AG09309 (cell line): ENCODE data around the gene NDFIP1.

Experiments used
- DNase-seq: peaks from one replicate; pipeline ENCODE4 v3.0.0-alpha.2; 2010; ENCODE audit warnings: low read depth
- H3K4me3 ChIP-seq: 2 replicates; pipeline ENCODE4 v1.5.1; 2011; ENCODE audit warnings: mild to moderate bottlenecking, low read depth, low read length, moderate library complexity; ENCODE audit not compliant: control insufficient read depth
- TF ChIP-seq, protein P1 (sequence below): IDR thresholded peaks from 2 replicates; pipeline ENCODE4 v1.5.1; 2011; ENCODE audit warnings: mild to moderate bottlenecking, low read depth, low read length, inconsistent platforms; ENCODE audit not compliant: insufficient read depth, control insufficient read depth; ENCODE audit errors: missing control alignments

The NDFIP1 gene

DNA sequence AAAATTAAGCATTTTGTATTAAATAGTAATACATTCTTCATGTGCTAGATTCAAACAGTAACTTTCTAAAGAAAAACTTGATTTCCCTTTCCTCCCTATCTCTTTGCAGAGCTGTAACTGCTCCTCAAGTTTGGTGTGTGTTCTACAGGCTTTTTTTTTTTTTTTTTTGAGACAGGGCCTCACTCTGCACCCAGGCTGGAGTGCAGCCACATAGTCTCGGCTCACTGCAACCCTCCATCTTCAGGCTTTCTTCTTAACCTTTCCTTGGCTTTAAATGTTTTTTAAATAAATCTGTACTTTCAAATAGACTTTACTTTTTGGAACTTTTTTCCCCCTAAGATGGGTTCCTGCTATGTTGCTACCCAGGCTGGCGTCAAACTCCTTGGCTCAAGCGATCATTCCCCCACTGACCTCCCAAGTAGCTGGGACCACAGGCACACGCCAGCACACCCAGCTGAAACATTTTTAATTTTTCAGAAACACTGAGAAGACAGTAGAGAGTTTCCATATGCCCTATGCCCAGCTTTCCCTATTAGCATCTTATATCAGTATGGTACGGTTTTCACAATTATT is 9.1 kb downstream of the NDFIP1 start:
- TF ChIP-seq, protein P1, sequence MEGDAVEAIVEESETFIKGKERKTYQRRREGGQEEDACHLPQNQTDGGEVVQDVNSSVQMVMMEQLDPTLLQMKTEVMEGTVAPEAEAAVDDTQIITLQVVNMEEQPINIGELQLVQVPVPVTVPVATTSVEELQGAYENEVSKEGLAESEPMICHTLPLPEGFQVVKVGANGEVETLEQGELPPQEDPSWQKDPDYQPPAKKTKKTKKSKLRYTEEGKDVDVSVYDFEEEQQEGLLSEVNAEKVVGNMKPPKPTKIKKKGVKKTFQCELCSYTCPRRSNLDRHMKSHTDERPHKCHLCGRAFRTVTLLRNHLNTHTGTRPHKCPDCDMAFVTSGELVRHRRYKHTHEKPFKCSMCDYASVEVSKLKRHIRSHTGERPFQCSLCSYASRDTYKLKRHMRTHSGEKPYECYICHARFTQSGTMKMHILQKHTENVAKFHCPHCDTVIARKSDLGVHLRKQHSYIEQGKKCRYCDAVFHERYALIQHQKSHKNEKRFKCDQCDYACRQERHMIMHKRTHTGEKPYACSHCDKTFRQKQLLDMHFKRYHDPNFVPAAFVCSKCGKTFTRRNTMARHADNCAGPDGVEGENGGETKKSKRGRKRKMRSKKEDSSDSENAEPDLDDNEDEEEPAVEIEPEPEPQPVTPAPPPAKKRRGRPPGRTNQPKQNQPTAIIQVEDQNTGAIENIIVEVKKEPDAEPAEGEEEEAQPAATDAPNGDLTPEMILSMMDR = no peak
- H3K4me3 ChIP-seq = no peak overlapping the region
- DNase-seq = no peak

DNA sequence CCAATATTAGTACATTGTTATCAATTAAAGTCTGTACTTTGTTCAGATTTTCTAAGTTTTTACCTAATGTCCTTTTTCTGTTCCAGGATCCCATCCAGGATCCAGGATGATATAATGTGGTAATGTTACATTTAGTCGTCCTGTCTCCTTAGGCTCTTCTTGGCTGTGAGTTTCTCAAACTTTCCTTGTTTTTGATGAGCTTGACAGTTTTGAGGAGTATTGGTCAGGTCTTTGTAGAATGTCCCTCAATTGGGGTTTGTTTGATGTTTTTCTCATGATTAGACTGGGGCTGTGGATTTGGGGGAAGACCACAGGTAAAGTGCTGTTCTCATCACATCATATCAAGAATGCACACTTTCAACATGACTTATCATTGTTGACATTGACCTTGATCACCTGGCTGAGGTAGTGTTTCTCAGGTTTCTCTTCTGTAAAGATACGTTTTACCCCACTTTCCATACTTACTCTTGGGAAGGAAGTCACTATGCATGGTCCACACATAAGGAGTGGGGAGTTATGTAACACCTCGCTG is 9.6 kb downstream of the NDFIP1 start:
- TF ChIP-seq, protein P1 = no peak
- no peak for DNase-seq

DNA sequence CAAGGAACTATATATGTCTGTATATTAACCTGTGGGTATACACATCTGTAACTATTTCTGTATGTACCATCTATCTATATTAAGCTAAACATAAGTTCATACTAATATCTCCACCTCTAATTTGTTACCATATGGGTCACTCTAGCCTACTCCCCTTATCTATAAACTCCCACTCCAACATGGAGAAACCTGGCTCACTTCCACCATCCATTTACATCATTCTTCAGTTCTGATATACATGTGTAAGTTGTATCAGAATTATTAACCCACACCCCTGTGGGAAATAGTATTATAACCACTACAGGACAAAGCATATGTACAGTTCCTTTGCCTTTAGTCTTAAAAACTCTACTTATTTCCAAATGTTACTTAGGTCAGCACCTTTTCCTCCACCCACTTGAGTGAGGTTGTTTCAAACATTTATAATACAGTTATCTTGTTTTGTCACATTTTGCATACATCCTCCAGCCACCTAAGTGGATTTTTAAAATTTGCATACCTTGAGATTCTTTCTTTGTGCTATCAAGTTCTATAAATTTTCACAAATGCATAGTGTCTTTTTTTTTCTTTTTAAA is 10.6 kb downstream of the NDFIP1 start:
- no peak for DNase-seq
- TF ChIP-seq, protein P1 = no peak
- H3K4me3 ChIP-seq = no peak overlapping the region

More for the DNA sequence above, 9.6 kb downstream of the NDFIP1 start:
- H3K4me3 ChIP-seq = no peak overlapping the region

DNA sequence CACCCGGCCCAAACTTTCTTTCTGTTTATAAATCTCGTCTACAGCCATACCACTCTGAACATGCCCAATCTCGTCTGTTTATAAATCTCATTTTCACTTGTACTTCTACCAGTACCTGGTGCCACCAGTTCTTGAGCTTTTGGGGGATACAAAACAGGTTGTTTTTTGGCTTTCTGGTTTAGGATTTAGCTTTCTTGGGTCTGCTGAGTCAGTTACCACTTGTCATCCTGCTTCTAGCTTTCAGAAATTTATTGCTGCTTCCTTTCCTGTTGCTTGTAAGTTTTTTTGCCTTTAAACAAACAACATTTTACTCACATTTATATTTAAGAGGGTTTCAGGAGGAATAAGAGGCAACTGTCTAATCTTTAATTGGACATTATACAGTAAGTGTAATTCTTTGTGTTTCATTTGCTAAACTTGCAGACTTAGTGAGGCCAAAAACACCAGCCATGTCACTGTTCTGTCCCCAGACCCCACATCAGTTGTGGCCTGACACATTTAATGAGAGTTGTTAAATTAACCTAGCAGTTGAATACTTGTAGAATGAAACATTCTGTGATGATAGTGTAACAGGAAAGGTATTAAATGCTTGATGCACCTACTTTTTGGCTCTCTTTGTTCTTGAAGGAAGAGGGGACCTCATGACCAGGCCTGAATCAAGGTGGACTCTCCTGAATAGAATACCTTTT is 11.8 kb downstream of the NDFIP1 start:
- TF ChIP-seq, protein P1 = no peak
- no peak for DNase-seq
- no peak overlapping the region for H3K4me3 ChIP-seq

DNA sequence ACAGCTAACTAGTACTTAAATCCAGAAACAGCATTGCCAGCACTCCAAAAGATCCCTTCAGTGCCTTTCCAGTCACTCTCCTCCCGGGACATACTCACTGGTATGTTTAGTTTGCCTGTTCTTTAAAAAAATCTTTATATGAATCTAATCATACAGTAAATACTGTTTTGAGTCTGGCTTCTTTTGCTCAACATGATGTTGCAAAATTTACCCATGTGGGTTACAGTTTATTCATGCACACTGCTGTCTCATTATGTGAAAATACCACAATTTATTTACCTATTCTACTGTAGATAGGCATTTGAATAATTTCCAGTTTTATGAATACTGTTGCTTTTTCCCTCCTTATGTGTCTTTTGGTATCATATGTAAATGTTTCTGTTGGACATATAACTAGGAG is 13.5 kb downstream of the NDFIP1 start:
- no peak for DNase-seq
- no peak overlapping the region for H3K4me3 ChIP-seq
- TF ChIP-seq, protein P1 = no peak

DNA sequence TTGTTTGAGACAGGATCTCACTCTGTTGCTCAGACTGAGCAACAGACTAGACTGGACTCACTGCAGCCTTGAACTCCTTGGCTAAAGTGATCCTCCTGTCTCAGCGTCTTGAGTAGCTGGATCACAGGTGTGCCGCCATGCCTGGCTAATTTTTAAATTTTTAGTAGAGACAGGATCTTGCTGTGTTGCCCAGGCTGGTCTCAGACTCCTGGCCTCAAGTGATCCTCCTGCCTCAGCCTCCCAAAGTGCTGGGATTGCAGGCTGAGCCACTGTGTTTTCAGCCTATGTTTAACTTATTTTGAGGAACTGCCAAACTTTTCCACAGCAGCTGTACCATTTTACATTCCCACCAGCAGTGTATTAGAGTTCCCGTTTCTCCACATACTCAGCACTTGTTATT is 16.8 kb downstream of the NDFIP1 start:
- no peak for DNase-seq
- no peak overlapping the region for H3K4me3 ChIP-seq
- TF ChIP-seq, protein P1 = no peak
